WERI-Rb-1 (cell line): ENCODE measurements around the gene CEP290.
"Not testable (repeated sequence)": the region's sequence is repeated elsewhere in the genome, so short reads cannot be mapped to it uniquely, and the experiment has no call there.

Experiments
- DNase-seq: peaks from one replicate; pipeline ENCODE4 v3.0.0-alpha.2; 2020
- H3K27ac ChIP-seq: fragments of 250-450 bp; sonication (Bioruptor Pico); 2 replicates; pipeline ENCODE4 v1.5.1; 2020; ENCODE audit warnings: mild to moderate bottlenecking, moderate library complexity
- H3K27me3 ChIP-seq: fragments of 250-450 bp; sonication (Bioruptor Pico); 2 replicates; pipeline ENCODE4 v1.5.1; 2021; ENCODE audit warnings: mild to moderate bottlenecking, low read depth, moderate library complexity; ENCODE audit not compliant: insufficient read depth, severe bottlenecking
- H3K36me3 ChIP-seq: fragments of 250-450 bp; sonication (Bioruptor Pico); 2 replicates; pipeline ENCODE4 v1.5.1; 2020; ENCODE audit warnings: mild to moderate bottlenecking, moderate library complexity
- H3K4me3 ChIP-seq: 2 replicates; pipeline ENCODE4 v1.5.1; 2011; ENCODE audit warnings: low read depth, mild to moderate bottlenecking, control low read depth, low read length
- H3K9me3 ChIP-seq: fragments of 250-450 bp; sonication (Bioruptor Pico); 2 replicates; pipeline ENCODE4 v1.5.1; 2021; ENCODE audit warnings: mild to moderate bottlenecking, moderate library complexity; ENCODE audit not compliant: severe bottlenecking
- CTCF ChIP-seq: IDR thresholded peaks from 2 replicates; pipeline ENCODE4 v1.5.1; 2011; ENCODE audit warnings: low read depth, mild to moderate bottlenecking, control low read depth, inconsistent platforms, low read length

CEP290 gene

GRCh38 chr12:88145567-88146505 lies 3.9 kb upstream of the CEP290 start:
- TF ChIP-seq CTCF: no peak
- H3K27ac ChIP-seq: no peak overlapping the region
- H3K4me3 ChIP-seq: no peak overlapping the region
- H3K27me3 ChIP-seq: no peaks in the 10 kb centered on the region
- H3K36me3 ChIP-seq: no peaks in the 10 kb centered on the region
- no peaks in the 10 kb centered on the region for H3K9me3 ChIP-seq
- DNase-seq: no peak

- Histone ChIP-seq H3K27me3 (no peaks in the 10 kb centered on the region), H3K4me3 (no peak overlapping the region), H3K27ac (no peak overlapping the region), H3K36me3 (no peaks in the 10 kb centered on the region), H3K9me3 (no peaks in the 10 kb centered on the region)
- no peak for TF ChIP-seq CTCF
- no peak for DNase-seq
These were observed 2.9 kb upstream of the CEP290 start for GRCh38 chr12:88144546-88145468.

GRCh38 chr12:88144037-88144436 lies 2.1 kb upstream of the CEP290 start:
- no peak overlapping the region for H3K27ac ChIP-seq
- no peak overlapping the region for H3K4me3 ChIP-seq
- no peak for DNase-seq
- no peak for TF ChIP-seq CTCF
- H3K27me3 ChIP-seq: no peaks in the 10 kb centered on the region
- H3K36me3 ChIP-seq: no peaks in the 10 kb centered on the region; the same call in 1 of the 2 replicates
- no peaks in the 10 kb centered on the region for H3K9me3 ChIP-seq

GRCh38 chr12:88142610-88142991 lies 713 bp upstream of the CEP290 start:
- TF ChIP-seq CTCF: no peak
- H3K36me3 ChIP-seq: no peaks in the 10 kb centered on the region; the same call in 1 of the 2 replicates
- H3K27me3 ChIP-seq: no peaks in the 10 kb centered on the region
- peak; percentile 22 for DNase-seq
- H3K4me3 ChIP-seq: peak overlapping the region; percentile 92
- peak overlapping the region; percentile 79 for H3K27ac ChIP-seq
- H3K9me3 ChIP-seq: no peaks in the 10 kb centered on the region

GRCh38 chr12:88141425-88141773 lies 489 bp downstream of the CEP290 start:
- Histone ChIP-seq H3K27me3 (no peaks in the 10 kb centered on the region), H3K4me3 (peak overlapping the region; percentile 92), H3K27ac (peak overlapping the region; percentile 89), H3K36me3 (no peaks in the 10 kb centered on the region; the same call in 1 of the 2 replicates), H3K9me3 (no peaks in the 10 kb centered on the region)
- no peak for TF ChIP-seq CTCF
- DNase-seq: no peak

GRCh38 chr12:88139711-88140110 lies 2.2 kb downstream of the CEP290 start:
- not testable (repeated sequence) for H3K27me3 ChIP-seq, H3K9me3 ChIP-seq, H3K27ac ChIP-seq, H3K4me3 ChIP-seq, DNase-seq, H3K36me3 ChIP-seq

- peaks cover 11% of the 10 kb centered on the region for H3K36me3 ChIP-seq
- not testable (repeated sequence) for H3K27ac ChIP-seq, H3K9me3 ChIP-seq, DNase-seq, H3K4me3 ChIP-seq, H3K27me3 ChIP-seq
These were observed 8.7 kb downstream of the CEP290 start for GRCh38 chr12:88133181-88133580.
